GM18951 (cell line): ENCODE results near the gene FBXO30.

Source experiments
- POLR2A ChIP-seq: IDR thresholded peaks from 4 replicates; pipeline ENCODE4 v1.6.1; 2011; ENCODE audit warnings: mild to moderate bottlenecking; ENCODE audit not compliant: insufficient read length, insufficient read depth; ENCODE audit errors: extremely low read depth
- in situ Hi-C: fragments of 300-500 bp; cut with MboI; formaldehyde crosslinking; loops from one replicate; pipeline ENCODE4 v1.12.0; 2022; ENCODE audit warnings: low sequenced_read_pairs, mixed read lengths, inconsistent platforms; ENCODE audit not compliant: unreplicated experiment

Gene FBXO30

GRCh38 chr6:145811741-145812140 lies 2.9 kb downstream of the FBXO30 start:
- no peak for TF ChIP-seq POLR2A
- in situ Hi-C loops, result no loop called here

DNA sequence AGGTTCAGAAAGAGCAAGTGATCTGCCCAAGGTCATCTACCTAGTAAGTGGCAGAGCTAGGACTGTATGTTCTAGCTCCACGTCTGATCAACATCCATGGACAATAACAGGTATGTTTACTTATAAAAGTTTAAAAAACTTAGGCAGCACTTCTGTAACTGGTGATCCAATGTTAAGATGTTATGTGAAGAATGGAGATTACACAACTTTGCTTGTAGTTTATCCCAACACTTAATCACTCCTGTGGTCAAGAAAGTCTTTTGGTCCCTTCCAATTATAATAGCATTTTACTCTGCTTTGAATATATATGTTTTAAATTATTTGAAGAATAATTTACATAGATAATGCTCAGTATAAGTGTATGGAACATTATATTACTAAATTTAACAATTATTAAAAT lies 4.8 kb downstream of the FBXO30 start:
- no peak for TF ChIP-seq POLR2A
- in situ Hi-C loops, result no loop called here

DNA sequence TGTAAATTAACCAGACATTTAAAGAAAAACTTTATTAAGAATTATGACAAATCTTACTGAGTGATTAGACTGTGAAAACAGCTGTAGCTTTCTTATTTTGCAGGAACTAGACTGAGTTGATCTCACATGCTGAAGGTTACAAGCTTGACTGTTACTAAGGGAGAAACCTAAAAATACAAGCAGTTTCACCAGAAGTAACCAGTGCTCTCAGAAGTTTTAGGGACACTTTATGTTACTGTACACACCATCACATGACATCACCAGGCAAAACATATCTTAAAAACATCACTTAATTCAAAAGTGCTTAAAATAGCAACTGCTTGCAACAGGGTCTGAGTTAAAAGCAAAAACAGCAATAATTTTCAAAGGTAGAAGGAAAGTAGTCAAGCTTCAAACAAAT lies 5.4 kb downstream of the FBXO30 start:
- in situ Hi-C loops, result no loop called here
- TF ChIP-seq POLR2A, result no peak

GRCh38 chr6:145808239-145808638 lies 6.4 kb downstream of the FBXO30 start:
- in situ Hi-C loops, result no loop called here
- TF ChIP-seq POLR2A, result no peak

DNA sequence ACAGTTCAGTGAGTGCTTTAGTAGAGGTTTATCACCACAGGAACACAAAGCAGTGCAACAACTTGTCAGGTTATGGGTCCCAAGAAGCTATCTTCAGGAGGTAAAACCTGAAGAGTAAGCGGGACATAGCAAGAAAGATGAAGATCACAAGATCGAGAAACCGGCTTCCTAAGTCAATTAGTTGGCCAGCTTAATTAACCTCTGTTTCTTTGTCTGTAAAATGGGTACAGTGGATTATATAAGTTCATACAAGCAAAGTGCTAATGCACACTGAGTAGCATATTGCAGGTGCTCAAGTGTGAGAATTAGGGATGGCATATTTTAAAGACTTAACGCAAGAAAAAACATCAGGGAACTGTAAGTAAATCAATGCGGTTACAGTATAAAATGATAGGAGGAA lies 12.5 kb downstream of the FBXO30 start:
- TF ChIP-seq POLR2A, result no peak
- in situ Hi-C loops, result no loop called here

DNA sequence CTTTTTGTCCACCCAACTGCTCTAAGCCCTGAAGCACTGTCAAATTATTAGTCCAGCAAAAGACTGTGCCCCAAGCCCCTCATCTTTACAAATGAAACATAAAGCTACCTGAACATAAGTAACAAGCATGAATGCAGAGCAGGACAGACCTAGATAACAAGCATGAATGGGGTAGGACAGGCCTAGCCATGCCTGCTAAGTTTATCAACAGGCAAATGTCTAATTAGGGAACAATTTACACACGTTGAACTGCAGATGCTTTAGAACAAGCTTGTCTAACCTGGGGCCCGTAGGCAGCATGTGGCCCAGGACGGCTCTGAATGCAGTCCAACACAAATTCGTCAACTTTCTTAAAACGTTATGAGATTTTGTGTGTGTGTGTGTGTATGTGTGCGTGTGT lies 13.6 kb downstream of the FBXO30 start:
- no peak for TF ChIP-seq POLR2A
- in situ Hi-C loops, result no loop called here

- no peak for TF ChIP-seq POLR2A
- in situ Hi-C loops, result no loop called here
These were observed 16.1 kb downstream of the FBXO30 start for GRCh38 chr6:145798530-145798929.

GRCh38 chr6:145789443-145789842 lies 25.2 kb downstream of the FBXO30 start:
- in situ Hi-C loops, result no loop called here

GRCh38 chr6:145787688-145788087 lies 26.9 kb downstream of the FBXO30 start:
- no peak for TF ChIP-seq POLR2A
- in situ Hi-C loops, result no loop called here

More at GRCh38 chr6:145789443-145789842, 25.2 kb downstream of the FBXO30 start:
- TF ChIP-seq POLR2A, result no peak

- in situ Hi-C loops, result no loop called here
These were observed 29.9 kb downstream of the FBXO30 start for GRCh38 chr6:145784683-145785082.

GRCh38 chr6:145783796-145784195 lies 30.8 kb downstream of the FBXO30 start:
- in situ Hi-C loops, result no loop called here
- no peak for TF ChIP-seq POLR2A

More at GRCh38 chr6:145784683-145785082, 29.9 kb downstream of the FBXO30 start:
- TF ChIP-seq POLR2A, result no peak

DNA sequence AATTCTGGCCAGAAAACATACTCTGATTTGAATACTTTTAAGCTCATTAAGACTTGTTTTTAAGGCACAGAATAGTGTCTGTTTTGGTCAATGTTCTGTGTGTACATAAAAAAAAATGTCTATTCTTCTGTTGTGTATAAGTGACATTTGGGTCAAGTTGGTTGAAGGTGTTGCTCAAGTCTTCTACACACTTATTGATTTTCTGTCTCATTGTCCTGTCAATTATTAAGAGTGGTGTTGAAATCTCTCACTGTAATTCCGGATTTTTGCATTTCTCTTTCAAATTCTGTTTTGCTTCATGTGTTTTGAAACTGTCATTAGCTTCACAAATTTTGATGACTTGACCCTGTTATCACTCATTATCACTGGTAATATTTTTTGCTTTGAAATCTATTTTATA lies 41.7 kb downstream of the FBXO30 start:
- no peak for TF ChIP-seq POLR2A
- in situ Hi-C loops, result no loop called here

DNA sequence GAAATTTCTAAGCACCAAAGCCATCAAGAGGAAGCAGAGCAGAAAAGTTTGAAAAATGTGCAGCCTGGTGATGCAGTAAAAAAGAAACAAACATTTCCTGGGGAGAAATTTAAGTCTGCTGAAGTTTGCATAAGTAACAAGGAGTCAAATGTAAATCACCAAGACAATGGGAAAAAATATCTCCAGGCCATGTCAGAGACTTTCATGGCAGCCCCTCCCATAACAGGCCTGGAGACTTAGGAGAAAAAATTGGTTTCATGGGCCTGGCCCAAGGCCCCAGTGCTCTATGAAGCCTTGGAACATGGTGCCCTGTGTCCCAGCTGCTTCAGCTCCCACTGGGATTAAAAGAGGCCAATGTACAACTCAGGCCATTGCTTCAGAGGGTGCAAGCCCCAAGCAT lies 49.1 kb downstream of the FBXO30 start:
- in situ Hi-C loops, result no loop called here
- no peak for TF ChIP-seq POLR2A

DNA sequence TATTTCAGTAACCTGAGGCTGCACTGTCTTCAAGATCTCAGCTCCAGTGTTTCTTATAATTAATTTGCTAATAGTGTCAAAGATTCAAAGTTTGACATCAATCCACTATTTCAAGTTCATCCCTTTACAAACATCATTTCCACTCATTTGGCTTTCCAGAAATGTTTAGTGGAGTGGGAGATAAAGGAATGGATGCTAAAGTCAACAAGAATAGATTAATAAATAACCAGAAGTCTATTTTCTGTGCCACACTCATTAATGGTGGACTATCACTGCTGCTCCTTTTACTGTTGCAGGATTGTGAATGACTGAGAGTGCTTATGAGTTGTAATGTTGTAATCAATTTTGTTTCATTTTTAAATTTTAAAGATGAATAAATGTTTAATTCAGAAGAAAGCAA lies 50.9 kb downstream of the FBXO30 start:
- no peak for TF ChIP-seq POLR2A
- in situ Hi-C loops, result no loop called here

DNA sequence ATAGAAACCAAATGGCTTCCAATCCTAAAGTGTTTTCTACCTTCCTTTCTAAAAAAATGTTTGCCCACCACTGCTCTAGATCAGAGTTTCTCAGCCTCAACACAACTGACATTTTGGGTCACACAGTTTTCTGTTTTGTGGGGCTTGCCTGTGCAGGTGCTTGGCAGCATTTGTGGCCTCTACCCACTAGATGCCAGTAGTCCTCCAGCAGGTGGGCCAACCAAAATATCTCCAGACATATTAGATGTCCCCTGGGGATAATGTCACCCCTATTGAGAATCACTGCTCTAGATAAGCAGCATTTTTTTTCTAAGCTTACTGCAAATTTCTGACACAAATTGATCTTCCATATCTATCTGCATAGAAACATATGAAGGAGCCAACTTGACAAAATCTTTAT lies 53.0 kb downstream of the FBXO30 start:
- in situ Hi-C loops, result no loop called here
- no peak for TF ChIP-seq POLR2A
